WI38 (cell line): ENCODE results near the gene BRINP3.

Experiments used
- H3K4me3 ChIP-seq: 2 replicates; pipeline ENCODE4 v1.5.1; 2011; ENCODE audit warnings: low read depth, mild to moderate bottlenecking, control low read depth, low read length
- CTCF ChIP-seq: IDR thresholded peaks from 2 replicates; pipeline ENCODE4 v1.5.1; 2012; ENCODE audit warnings: low read depth, mild to moderate bottlenecking, control low read depth, low read length

BRINP3 gene

GRCh38 chr1:190474650-190475211, 2.9 kb downstream of the BRINP3 start:
- no peak for TF ChIP-seq CTCF
- no peak overlapping the region for H3K4me3 ChIP-seq

GRCh38 chr1:190474010-190474409, 3.7 kb downstream of the BRINP3 start:
- TF ChIP-seq CTCF = no peak
- H3K4me3 ChIP-seq = no peak overlapping the region

- H3K4me3 ChIP-seq = no peak overlapping the region
- TF ChIP-seq CTCF = no peak
Observed at GRCh38 chr1:190472494-190472893, 5.2 kb downstream of the BRINP3 start.

GRCh38 chr1:190472042-190472441, 5.6 kb downstream of the BRINP3 start:
- no peak for TF ChIP-seq CTCF
- no peak overlapping the region for H3K4me3 ChIP-seq

- H3K4me3 ChIP-seq = no peak overlapping the region
- TF ChIP-seq CTCF = no peak
Observed at GRCh38 chr1:190464690-190465089, 13.0 kb downstream of the BRINP3 start.

GRCh38 chr1:190456129-190456528, 21.5 kb downstream of the BRINP3 start:
- no peak for TF ChIP-seq CTCF
- no peak overlapping the region for H3K4me3 ChIP-seq

GRCh38 chr1:190455631-190456030, 22.0 kb downstream of the BRINP3 start:
- H3K4me3 ChIP-seq = no peak overlapping the region
- no peak for TF ChIP-seq CTCF
